SK-N-SH treated with all-trans-retinoic acid at 6 μM for 48 hours (cell line): Measurements from ENCODE around the gene CPSF4.

ENCODE experiments used
- CREB5 ChIP-seq: fragments of 250-450 bp; sonication (Bioruptor Pico); IDR thresholded peaks from 2 replicates; pipeline ENCODE4 v1.5.1; 2020; ENCODE audit warnings: low read depth, mild to moderate bottlenecking, moderate library complexity
- OSR1 ChIP-seq: fragments of 250-450 bp; sonication (Bioruptor Pico); IDR thresholded peaks from 2 replicates; pipeline ENCODE4 v1.8.0; 2022; ENCODE audit warnings: moderate library complexity, mild to moderate bottlenecking, inconsistent platforms
- ZFP3 ChIP-seq: fragments of 250-450 bp; sonication (Bioruptor Pico); IDR thresholded peaks from 2 replicates; pipeline ENCODE4 v1.5.0; 2020; ENCODE audit warnings: mild to moderate bottlenecking, moderate library complexity
- ZNF70 ChIP-seq: fragments of 450-650 bp; formaldehyde crosslinking; IDR thresholded peaks from 2 replicates; pipeline ENCODE4 v1.5.0; 2020; ENCODE audit warnings: mild to moderate bottlenecking, moderate library complexity

GRCh38 chr7:99497766-99498545, 59.2 kb downstream of the CPSF4 start:
- TF ChIP-seq OSR1 (CRISPR knock-in tag) (no peak), ZFP3 (CRISPR knock-in tag) (no peak), CREB5 (CRISPR knock-in tag) (no peak), ZNF70 (CRISPR knock-in tag) (no peak)
